Activated CD4-positive, alpha-beta T cell treated with anti-CD3 and anti-CD28 coated beads, Interleukin-2, Interleukin-4, amounts not matched to agents 100 ng/mL and 50 ng/mL, durations not matched to agents 16 hours and 8 hours (primary cell): ENCODE measurements around the gene CXCR6.
A peak's percentile ranks its signal among the peaks of the same experiment; 100 is the strongest.

Experiments
- DNase-seq: peaks from one replicate; pipeline ENCODE4 v3.0.0-alpha.2; 2020; ENCODE audit warnings: low spot score

Gene CXCR6

DNA sequence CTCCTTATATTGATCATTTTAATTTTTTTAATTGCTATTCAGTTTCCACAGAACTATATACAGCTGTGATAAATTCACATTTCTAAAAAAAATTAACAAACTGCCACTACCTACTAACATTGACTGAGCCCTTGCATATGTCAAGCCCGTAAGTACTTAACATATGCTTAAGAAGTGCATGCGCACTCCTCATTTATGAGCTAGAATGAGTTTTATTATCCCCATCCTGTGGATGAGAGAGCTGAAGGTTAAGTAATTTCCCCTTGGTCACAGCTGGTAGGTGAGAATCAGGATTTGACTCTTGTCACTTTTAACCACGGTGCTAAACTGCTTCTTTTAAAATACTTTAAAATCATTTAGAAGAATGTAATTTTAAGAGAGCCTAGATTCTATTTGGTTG, 25.9 kb downstream of the CXCR6 start:
- DNase-seq: no peak

DNA sequence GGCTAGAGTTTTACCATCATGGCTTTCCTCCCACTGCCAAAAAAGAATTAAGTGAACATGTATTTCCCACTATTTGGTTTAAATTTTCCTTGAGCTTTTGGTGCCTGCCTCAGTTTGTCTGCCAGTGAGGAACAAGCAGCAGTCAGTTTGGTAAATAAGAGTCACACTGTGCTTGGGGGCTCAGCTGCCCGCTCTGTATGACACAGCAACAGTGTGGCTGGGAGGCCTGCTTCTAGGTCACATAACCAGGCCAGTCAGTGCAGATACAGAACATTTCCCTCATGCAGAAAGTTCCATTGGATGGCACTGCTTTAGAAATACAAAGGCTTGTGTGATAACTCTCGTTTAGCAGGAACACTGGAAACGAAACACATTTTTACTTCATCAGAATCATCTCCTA, 26.7 kb downstream of the CXCR6 start:
- no peak for DNase-seq

DNA sequence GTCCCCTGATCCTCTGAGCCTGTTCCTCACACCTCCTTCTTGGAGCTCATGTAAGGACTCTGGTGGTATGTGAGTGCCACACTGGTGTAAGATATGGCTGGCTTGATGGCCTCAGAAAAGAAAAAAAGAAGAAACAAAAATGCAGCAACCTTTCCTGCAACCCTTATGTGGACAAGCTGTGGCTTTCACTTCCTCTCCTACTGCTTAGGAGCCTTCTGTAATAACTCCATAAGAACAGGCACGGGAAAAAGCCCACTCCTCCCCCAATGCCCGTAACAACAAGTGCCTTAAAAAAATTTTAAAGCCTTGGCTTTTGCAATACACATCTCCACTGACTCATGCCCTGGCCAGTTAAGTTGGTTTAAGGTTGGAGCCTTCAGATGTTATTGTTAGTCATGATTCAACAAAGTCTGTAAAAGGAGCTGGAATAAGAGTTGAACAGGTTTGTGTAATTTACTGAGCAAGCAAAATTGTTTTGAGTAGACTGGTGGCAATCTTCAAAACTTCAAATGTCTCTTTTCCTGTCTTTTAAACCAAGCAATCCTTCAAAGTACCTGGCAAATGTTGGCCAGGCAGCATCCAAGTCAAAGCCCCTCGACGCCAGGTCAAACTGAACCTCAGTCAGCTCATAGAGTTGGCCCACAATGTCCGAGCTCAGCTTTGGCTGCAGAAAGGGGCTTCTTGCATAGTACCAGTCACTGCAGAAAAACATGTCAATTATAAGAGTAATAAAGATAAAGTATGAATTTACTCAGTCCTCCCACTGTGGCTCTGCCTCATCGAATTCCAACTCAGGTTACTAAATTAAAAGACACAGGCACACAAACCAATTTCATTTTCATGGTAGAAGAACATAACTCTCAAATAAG, 29.5 kb downstream of the CXCR6 start:
- DNase-seq: no peak

DNA sequence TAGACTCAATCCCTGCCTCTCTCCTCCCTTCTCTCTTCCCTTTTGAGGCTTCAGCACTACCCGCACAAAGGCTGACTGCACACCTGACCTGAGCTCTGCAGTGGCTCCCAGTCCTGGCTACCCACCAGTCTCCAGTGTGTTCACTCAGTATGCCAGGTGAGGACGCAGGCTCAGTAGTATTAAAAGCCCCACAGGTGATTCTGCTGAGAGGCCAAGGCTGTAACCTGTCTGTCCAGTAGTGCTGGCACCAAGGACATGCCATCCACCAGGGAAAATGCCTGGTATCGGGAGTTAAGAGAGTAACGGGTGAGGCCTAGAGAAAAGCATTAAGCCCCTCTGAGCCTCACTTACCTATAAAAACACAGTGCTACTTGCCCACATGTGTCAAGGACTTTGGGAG, 31.4 kb downstream of the CXCR6 start:
- DNase-seq: no peak

GRCh38 chr3:45975686-45976085, 32.4 kb downstream of the CXCR6 start:
- no peak for DNase-seq

DNA sequence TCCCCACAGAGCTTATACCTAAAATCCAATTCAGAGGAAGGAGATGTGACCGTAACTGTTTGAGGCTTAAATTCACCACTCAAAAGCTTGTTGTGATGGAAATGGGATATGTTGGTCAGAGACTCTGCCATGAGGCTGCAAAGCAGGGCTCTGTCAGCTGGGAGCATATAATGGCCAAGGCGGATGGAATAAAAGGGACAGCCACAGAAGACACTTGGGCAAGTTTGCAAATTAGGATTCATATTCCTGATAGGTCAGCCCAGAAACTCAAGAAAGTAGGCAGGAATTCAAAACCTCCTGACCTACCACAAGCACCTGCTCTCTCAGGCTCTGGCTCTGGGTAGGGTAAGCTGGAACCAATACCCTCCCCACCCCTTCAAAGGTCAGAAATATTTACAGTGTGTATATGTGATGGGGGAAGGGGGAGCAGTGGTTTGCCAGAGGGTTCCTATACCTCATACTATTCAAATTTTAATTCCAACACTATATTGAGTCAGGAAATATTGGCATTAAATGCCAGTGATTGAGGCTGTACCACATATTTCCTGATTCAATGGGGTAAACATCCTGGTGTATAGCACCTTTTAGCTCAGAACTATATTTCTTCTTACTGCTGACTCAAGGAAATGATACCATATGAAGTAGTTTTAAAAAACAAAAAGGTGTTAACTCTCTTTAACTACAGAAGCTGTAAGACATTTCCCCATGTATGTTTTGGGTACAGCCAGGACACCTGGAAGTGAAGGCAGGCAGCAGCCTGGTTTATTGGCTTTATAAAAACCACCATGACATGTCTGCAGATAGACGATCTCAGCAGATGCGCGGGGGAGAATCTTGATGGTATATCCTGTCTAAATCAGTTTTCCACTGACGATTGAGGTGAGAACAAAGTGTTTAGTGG, 33.2 kb downstream of the CXCR6 start:
- DNase-seq: no peak

GRCh38 chr3:45978006-45978761, 34.9 kb downstream of the CXCR6 start:
- peak; percentile 79 for DNase-seq

- no peak for DNase-seq
These were observed 36.1 kb downstream of the CXCR6 start for GRCh38 chr3:45979378-45979777.

DNA sequence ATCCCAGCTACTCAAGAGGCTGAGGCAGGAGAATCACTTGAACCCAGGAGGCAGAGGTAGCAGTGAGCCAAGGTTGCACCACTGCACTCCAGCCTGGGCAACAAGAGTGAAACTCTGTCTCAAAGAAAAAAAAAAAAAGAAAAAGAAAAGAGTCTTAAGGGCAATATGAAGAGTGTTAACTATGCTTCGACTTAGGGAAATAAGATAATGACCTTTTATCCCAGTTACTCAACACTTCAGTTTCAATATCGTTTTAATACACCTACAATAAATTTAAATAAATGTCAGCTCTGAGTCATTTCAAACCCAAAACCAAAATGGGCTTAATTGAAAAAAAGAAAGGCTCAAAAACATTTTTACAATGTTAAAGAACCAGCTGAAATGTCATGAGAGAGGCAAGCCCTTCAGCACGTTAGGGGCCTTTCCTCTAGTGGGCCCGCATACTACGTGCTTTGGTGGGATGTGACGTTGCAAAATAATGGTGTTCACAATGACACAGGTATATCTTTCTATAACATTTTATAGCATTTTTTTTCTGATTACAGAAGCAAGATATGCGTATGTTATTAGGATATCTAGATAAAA, 37.1 kb downstream of the CXCR6 start:
- no peak for DNase-seq

- no peak for DNase-seq
These were observed 37.6 kb downstream of the CXCR6 start for GRCh38 chr3:45980819-45981218.

DNA sequence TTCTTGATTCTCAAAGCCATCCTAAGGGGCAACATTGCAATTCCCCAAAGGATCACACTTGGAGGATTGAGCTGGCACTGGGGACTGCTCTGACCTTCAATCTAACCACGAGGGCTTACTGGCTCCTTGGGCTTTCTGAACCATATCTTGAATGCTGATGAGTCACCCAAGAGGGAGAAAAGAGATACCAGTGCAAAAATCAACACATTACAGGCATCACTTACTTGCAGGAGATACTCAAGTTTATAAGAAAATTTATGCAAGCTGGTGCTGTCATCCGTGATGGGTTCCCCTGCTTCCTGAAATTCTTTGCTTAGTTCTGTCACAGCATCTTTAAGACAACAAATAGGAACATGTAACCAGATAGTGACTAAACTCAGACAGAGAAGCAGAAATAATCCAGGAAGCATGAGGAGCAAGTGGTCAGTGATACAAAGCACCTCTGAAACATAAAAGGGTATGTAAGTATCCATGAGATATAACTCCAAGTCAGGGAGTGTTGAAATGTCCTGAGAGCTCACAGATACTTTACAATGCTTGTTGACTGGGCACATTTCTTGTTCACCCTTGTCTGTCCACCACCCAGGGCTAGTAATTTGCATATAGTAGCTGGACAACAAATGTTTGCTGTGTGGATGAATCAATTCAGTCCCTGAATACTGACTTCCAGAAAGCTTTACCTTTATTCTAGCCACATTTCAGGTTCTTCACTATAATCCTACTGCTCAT, 38.2 kb downstream of the CXCR6 start:
- no peak for DNase-seq

GRCh38 chr3:45983770-45984169, 40.5 kb downstream of the CXCR6 start:
- no peak for DNase-seq

DNA sequence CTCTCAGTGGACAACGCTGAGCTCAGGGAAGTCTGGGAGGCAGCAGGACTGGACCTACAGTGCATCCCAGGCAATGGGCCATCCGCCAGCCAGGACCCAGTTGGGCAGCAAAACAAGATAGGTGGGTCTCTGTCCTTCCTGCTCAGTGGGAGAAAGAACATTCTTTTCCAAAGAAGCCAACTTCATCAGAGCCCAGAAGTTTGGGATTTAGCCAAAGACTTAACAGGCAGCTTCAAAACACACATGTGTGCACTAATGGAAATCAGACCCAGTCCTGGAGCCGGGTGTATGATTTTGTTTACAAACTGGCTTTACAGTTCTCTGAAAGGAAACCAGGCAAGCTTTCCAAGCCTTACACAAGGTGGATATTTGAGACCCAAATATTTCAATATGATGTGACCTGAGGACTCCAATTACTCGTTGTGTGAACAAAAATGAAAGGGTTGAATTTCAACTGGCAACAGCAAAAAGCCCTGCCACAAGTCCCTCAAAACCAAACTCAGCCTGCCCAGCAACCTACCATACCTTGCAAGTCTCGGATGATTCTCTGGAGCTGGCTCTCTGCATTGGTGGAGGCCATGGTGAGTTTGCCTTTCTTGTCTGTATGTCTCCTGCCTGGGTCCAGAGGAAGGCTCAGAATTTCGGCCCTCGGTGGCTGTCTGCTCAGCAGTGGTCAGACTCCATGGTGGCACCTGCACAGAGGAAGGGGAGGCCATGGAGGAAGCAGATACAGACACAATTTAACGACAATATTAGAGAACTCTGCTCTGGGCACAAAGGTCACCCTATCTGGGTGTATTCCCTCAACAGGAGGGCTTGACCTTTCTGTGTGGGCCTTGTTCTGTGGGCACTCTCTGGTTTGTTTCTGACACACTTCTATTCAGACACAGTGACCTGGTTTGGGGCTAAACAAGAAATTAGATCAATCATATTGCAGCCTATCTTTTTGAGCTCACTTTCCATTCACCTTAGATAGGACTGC, 41.4 kb downstream of the CXCR6 start:
- DNase-seq: no peak

- no peak for DNase-seq
These were observed 42.5 kb downstream of the CXCR6 start for GRCh38 chr3:45985532-45986302.

- no peak for DNase-seq
These were observed 43.2 kb downstream of the CXCR6 start for GRCh38 chr3:45986303-45986982.

DNA sequence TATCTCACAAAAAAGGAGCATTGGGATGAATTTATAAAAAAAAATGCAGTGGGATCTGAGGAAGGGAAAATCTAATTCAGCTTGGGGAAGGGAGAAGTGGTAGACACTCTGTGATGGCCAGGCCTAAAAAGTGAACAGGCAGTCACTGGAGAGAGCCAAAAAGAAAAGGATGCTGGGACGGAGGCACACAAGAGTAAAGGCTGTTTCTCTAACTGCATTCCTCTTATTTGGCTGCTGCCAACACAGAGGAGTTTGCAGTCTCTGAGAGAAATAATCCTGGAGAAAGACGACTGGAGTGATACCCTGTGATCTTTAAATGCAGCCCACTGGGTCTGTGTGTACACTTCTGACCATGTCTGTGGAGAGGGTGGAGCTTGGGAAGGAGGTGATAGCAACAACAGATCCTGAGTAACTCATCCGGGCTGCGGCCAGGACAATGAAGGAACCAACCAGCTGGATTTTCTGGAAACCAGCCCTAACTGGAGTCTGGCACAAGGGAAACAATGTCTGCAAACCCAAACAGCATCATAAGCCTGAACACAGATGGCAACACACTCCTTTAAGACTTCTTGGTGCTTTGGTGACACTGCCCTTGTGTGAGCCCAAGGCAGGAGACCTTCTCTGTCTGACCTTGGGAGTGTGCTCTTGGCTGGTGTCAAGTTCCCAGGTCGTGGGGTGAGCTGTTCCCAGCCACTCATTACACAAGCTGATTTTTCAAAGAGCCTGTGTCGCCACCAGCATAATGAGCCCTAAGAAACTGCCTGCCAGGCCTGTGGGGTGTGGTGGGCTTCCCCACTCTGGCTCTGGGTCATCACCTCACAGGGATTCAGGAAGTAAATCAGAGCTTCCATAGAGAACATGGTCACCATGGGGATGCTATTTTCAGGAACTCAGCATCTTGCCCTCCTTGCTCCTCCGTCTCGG, 44.4 kb downstream of the CXCR6 start:
- no peak for DNase-seq

GRCh38 chr3:45988362-45988761, 45.1 kb downstream of the CXCR6 start:
- DNase-seq: no peak

- DNase-seq: no peak
These were observed 45.5 kb downstream of the CXCR6 start for GRCh38 chr3:45988804-45989203.
